Lower leg skin (tissue), 4 donors: ENCODE data around the gene BCL3. TPM values are rescaled to one million over a fixed set of nuclear protein-coding genes. Genes with fewer than 3 reads are reported as not detected.
"Not testable (repeated sequence)": the region's sequence is repeated elsewhere in the genome, so short reads cannot be mapped to it uniquely, and the experiment has no call there.

Experiments
- DNase-seq, 2 donors: peaks; one replicate each; pipeline ENCODE4 v3.0.0-alpha.2; 2019; ENCODE audit warnings: low spot score in 2 of 2
- H3K4me3 ChIP-seq: fragments of 200-600 bp; sonication (generic); 2 replicates; pipeline ENCODE4 v1.5.1; 2017; ENCODE audit warnings: mild to moderate bottlenecking, low read depth; ENCODE audit not compliant: poor library complexity, severe bottlenecking
- CTCF ChIP-seq, 3 donors: fragments of 450-650 bp; IDR thresholded peaks; one replicate each; pipeline ENCODE4 v1.5.1; 2016; ENCODE audit warnings: antibody characterized with exemption in 3 of 3, mild to moderate bottlenecking in 3 of 3, moderate library complexity in 2 of 3
- POLR2A ChIP-seq, 2 donors: fragments of 450-650 bp; IDR thresholded peaks; one replicate each; pipeline ENCODE4 v1.6.1; 2016 to 2017; ENCODE audit warnings: antibody characterized with exemption in 2 of 2, mild to moderate bottlenecking in 1 of 2, moderate library complexity in 1 of 2
- WGBS, 2 donors: methylation state at CpG; one replicate each; pipeline ENCODE4 v1.1.5; 2018; 5-methylcytosine and 5-hydroxymethylcytosine counted together
- intact Hi-C: fragments of 100-400 bp; cut with DNase I; formaldehyde crosslinking; loops from one replicate; pipeline ENCODE4 v1.15.0; 2023; ENCODE audit warnings: low total_unique reads
- total RNA-seq, 4 donors: library from RNA; depleted of rRNA; stranded (reverse); fragments of >200 nt; gene quantifications; one replicate each; pipeline ENCODE4 v1.1.0, GENCODE V29; 2016

Gene BCL3
- total RNA-seq, 4 donors from 2014 or later = 17.1 to 27.3 (median 19.0) TPM

GRCh38 chr19:44779150-44779549 is 30.6 kb downstream of the BCL3 start:
- DNase-seq = no peak
- no peak overlapping the region for H3K4me3 ChIP-seq
- TF ChIP-seq POLR2A (IDR thresholded peaks at IDR 0.05) = no peak
- TF ChIP-seq CTCF (IDR thresholded peaks at IDR 0.05) = no peak
- 100% methylated on average over 2 of the region's 2 CpGs for WGBS, 2 donors
- intact Hi-C loops = no loop called here

- intact Hi-C loops = loop anchor here (5.0 kb wide), 1 partner anchor 1766 kb away; no protein-coding TSS in a partner anchor
- not testable (repeated sequence) for DNase-seq, H3K4me3 ChIP-seq
- 70 to 80% methylated on average over 1 to 2 of the region's 2 CpGs for WGBS, 2 donors
Observed at GRCh38 chr19:44781694-44782093, 33.2 kb downstream of the BCL3 start.

- WGBS, 2 donors = 91 to 97% methylated on average over 5 of the region's 5 CpGs
- no peak for DNase-seq
- TF ChIP-seq CTCF (IDR thresholded peaks at IDR 0.05) = no peak
- no peak for TF ChIP-seq POLR2A (IDR thresholded peaks at IDR 0.05)
- no peak overlapping the region for H3K4me3 ChIP-seq
- intact Hi-C loops = loop anchor here (5.0 kb wide), 1 partner anchor 1765 kb away; no protein-coding TSS in a partner anchor
Observed at GRCh38 chr19:44782729-44783128, 34.2 kb downstream of the BCL3 start.

- TF ChIP-seq CTCF (IDR thresholded peaks at IDR 0.05) (no peak), POLR2A (IDR thresholded peaks at IDR 0.05) (no peak)
- WGBS, 2 donors = 96% methylated on average over 4 of the region's 4 CpGs
- intact Hi-C loops = loop anchor here (5.0 kb wide), 1 partner anchor 1764 kb away; no protein-coding TSS in a partner anchor
- DNase-seq = no peak
- no peak overlapping the region for H3K4me3 ChIP-seq
Observed at GRCh38 chr19:44783545-44783944, 35.0 kb downstream of the BCL3 start.

- TF ChIP-seq POLR2A (IDR thresholded peaks at IDR 0.05) (no peak), CTCF (IDR thresholded peaks at IDR 0.05) (no peak)
- DNase-seq = no peak
- intact Hi-C loops = no loop called here
- no peak overlapping the region for H3K4me3 ChIP-seq
- WGBS, 2 donors = 70 to 79% methylated on average over 3 of the region's 3 CpGs
Observed at GRCh38 chr19:44785271-44785670, 36.8 kb downstream of the BCL3 start.

GRCh38 chr19:44785993-44786392 is 37.5 kb downstream of the BCL3 start:
- no peak for DNase-seq
- intact Hi-C loops = no loop called here
- TF ChIP-seq CTCF (IDR thresholded peaks at IDR 0.05) (no peak), POLR2A (IDR thresholded peaks at IDR 0.05) (no peak)
- 85 to 87% methylated on average over 15 of the region's 15 CpGs for WGBS, 2 donors
- H3K4me3 ChIP-seq = no peak overlapping the region
